HG03571 (cell line): ENCODE measurements around the gene LIG4.
"Not testable (repeated sequence)": the region's sequence is repeated elsewhere in the genome, so short reads cannot be mapped to it uniquely, and the experiment has no call there.

Experiments
- ATAC-seq: cut with Tn5 transposase; IDR thresholded peaks from one replicate; pipeline ENCODE4 v1.9.1; 2021; ENCODE audit not compliant: unreplicated experiment

Gene LIG4

DNA sequence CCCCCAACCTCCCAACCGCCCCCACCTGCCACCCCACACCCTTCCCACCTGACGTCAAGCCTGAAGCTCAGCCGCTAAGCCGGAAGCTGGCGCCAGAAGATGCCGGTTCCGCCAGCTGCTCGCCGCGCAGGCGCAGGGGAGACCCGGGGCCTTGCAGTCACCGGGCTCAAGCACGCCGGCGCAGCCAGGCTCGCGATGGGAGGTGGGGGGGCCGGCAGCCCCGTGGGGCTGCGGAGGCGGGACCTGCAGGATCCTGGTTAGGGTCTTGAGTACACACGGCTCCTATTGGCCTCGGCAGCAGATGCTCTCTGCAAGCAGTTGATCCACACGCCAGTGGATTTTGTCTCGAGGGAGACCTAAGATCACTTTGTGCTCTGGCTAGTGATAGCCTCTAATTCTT, at the start of gene LIG4:
TSS of gene LIG4 (minus strand) at position 101 of the 400 bp plus-strand sequence. CDS start 4,268 bp downstream, outside the sequence.
- peak; percentile 72 for ATAC-seq

DNA sequence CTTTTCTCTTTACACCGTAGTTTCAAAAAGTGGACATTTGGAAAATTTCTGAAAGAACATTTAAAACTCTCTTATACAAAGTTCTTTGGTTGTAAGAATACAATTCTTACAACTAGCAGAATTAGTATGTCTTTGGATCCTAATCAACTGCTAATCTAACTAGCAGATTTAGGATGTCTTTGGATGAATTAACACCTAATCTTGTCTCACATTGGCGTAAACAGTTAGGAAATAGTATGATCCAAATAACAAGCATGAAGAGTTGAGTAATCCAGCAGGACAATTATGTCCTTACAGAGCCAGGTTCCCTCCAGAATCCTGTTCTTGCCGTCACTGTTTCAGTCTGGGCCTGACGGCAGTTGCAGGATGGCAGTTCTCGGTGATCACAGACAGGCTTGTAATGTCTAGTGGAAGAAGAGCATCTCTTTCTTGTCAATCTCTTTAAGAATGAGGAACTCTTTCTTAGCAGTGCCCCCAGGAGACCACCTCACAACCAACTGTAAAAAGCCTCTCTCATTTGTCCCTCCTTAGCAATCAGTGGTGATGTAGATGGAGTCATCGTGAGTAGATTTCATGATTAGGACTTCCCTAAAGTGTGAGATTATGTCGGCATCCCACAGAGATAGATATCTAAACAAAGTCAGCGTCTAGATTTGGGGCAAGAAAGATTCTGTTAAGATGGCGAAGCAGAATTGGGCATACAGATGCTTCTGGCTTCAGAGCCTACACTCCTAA, 48.5 kb upstream of the LIG4 start:
- no peak for ATAC-seq

DNA sequence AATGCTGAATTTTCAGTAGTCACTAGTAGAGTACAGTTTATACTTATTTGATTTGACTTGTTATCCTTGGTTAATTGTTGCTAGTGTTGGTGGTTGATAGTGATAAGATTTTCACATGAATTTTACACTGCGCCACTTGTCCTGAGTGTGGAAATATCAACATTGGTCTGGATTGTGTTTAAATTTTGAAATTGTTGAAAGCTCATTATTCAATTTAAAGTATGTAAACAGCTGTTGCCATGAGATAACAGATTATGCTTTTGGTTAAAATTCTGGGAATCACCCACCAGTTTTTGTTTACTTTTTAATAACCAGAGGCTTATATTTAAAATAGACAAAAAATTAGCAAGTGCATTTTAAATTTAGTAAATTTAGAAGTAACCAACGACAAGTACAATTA, 41.9 kb upstream of the LIG4 start:
- no peak for ATAC-seq

DNA sequence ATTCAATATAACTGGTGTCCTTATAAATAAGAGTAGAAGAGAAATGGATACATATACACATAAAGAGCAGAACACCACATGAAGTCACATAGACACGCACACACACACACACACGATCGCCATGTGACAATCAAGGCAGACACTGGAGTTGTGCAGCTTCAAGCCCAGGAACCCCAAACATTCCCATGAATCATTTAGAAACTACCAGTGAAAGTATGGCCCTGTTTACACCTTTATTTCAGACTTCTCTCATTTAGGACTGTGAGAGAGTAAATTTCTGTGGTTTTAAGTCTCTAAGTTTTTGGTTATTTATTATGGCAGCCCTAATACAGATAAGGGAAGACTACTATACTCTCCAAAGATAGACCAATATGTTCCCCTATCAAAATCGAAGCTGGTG, 33.8 kb upstream of the LIG4 start:
- ATAC-seq = peak; percentile 59

DNA sequence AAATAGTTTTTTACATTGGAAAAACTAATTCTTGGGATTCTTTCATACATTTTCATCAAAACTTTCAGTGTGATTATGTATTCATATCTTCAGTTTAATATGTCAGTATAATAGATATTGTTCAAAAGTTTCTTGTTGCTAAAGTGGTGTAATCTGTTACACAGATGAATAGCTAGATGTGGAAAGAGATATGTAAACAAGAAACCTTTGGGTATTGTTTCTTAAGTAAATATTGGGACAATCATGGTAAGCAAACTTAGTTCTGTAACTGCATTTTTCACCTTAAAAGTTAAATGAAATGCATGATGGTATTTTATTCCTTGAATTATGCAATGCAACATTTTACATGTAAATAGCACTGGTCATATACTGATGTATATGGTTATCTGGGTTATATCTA, 15.0 kb upstream of the LIG4 start:
- no peak for ATAC-seq

DNA sequence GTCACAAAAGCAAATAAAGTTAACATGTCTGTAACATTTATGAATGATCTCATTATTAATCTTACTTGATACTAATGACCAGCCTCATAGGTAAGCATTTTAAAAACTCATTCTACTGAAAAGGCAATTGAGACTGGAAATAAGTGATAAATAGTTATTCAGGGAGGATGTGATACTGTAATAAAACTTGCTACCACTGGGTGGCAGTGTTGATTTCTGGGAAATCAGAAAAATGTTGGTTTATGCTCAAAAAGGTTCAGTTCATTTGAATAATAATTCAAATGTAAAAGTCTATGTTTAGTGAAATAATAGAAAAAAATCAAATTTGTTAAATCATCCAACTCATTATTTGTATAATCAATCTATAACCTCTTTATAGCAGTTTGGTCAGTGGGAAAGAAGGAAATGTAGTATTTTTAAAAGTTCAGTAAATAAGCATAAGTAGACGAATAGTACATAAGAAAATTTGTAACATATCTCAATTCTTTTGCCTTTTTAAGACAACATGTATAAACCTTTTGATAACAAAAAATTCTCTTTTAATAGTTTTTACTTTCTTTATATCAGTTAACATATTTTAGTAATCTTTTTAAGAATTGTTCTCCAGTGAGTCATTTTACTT, 12.4 kb upstream of the LIG4 start:
- ATAC-seq = no peak

DNA sequence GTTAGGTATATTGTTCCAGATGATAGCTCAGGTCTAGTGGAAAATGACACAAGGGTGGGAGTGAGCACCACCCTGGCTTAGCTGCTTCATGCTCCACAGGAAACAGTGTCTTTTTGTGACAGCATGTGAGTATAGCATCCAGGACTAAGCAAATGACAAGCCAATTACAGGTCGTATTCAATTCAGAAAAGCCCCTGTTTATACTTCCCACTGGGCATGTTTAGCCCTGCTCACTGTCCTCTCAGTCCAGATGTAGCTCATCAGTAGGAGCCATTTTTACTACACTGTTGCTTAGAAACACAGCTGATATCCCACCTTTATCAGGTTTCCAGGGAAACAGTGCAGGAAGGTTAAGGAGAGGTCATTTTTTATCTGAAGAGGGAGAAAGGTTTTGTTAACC, 10.8 kb upstream of the LIG4 start:
- ATAC-seq = peak; percentile 20

DNA sequence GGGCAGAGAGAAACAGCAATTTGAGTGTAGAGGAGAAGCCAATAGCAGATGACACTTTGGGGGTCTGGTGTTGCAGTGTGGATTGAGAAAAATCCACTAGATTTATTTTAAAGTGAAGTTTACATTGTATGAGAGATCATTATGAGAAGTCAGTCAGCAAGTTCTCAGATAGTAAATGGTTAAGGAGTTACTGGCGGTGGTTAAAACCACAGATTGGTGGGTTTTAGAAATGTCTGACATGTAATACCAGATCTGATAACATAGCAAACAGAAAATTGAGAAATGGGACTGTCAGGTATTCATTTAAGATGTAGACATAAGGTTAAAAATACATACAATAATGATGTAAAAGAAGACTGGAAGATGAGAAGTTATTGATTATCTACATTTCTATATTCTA, 10.1 kb upstream of the LIG4 start:
- ATAC-seq = peak; percentile 72

DNA sequence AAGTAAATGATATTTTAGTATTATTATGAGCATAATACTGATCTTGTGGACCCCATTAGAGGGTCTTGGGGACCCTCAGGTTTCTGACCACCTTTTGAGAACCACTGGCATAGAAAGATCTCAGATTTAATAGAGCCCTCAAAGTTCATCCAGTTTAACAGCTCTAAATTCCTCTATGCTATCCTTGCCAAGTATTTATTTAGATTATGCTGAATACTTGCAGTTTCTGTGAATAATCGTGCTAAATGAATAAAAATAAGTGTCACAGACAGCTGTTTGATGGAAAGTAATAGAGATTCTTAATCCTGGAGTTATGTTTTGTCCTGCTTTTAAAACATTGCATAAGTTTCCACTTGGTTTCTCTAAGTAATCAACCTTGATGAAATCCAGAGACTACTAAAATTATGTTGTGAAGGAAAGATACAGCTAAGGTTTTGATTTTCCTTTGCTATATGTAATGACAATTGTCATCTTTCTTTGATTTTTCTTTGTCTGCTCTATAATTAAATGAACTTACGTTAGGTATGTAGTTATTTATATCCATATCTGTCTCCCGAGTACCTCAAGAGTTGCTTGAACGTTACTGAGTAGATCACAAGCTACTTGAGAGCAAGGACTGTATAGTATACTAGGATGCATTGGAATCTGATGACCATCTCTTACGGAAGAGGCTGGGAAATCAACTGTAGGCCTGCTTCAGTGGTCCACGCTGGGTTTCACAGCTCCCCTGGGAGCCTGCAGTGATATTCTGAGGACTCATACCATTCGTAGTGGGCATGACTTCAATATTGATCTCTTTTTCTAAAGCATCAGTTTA, 8.6 kb upstream of the LIG4 start:
- ATAC-seq = no peak

DNA sequence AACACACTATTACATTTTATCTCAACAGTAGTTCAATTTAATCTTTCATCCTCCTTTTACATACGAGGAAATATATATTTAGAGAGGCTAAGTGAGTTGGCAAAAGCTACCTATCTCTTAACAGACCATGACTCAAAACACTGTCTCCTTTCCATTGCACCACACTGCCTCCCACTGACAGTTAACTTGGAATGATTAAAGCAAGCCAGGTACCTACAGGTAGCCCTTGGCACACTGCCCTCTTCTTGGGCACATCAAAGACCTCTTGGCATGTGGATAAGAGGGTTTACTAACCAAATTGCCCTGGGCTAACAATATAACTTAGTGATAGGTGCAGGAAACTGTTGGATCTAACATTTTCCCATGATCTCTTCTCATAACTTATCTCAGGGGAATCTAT, 4.7 kb upstream of the LIG4 start:
- ATAC-seq = no peak

DNA sequence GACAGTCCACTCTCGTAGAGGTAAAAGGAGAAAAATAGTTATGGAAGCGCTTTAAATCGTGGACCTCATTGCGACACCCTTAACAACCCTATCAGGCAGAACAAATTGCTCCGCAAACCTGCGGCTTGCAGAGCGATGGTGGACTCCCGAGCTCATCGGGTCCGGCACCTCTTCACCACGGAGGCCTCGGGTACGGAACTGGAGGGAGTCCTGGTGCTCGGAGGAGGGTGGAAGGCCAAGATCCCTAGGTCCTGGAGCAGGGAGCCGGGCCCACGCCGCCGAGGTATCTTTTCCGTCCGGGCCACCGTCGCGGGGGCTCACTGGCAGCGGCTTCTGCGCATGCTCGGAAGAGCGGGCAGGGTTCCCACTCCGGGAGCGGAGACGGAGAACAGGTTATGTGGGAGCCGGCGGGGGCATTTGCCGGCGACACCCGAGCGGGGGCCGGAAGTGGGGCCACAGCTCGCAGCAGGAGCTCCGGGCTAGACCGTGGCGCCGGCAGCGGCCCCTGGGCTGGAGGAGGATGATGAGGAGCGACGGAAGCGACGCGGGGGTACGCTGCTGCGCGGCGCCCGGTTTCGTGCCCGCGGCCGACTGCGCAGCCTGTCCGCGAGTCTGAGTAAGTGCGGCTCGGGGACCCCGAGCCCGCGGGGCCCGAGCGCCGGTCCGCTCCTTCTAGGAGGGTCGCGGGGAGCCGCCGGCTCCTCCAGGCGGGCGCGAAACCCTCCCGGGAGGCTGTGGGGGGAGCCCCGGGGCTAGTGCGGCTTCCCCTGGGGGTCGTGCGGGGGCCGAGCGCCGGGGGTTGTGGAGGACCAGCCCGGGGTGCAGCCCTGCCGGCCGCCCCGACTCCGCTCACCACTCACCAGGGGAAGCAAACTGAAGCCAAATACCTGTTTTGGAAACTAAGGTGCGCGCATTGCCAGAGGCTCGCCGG, 3.0 kb upstream of the LIG4 start, which contains the start of gene ABHD13:
TSS of gene ABHD13 (plus strand) at position 349 of the 931 bp plus-strand sequence. CDS start 10,827 bp downstream, outside the sequence.
- peak; percentile 78 for ATAC-seq

DNA sequence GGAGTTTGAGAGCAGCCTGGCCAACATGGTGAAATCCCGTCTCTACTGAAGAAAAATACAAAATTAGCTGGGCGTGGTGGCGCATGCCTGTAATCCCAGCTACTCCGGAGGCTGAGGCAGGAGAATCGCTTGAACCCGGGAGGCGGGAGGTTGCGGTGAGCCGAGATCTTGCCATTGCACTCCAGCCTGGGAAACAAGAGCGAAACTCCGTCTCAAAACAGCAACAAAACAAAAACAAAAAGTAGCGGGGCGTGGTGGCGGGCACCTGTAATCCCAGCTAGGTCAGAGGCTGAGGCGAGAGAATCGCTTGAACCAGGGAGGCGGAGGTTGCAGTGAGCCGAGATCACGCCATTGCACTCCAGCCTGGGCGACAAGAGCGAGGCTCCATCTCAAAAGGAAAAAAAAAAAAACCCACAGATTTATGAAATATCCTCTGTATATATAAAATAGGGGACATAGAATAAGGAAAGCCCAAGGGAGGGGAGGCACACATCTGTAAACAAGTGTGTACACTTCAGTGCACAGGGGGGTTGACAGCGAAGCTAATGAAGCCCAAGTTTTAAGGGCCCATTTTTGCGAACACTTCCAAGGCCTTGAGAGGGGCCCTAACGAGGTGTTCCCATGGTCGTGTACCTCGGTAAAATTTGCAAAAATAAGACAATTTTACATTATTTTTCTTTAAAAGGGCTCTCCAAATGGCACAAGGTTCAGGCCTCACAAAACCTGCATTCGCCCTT, 2.1 kb upstream of the LIG4 start:
- not testable (repeated sequence) for ATAC-seq

DNA sequence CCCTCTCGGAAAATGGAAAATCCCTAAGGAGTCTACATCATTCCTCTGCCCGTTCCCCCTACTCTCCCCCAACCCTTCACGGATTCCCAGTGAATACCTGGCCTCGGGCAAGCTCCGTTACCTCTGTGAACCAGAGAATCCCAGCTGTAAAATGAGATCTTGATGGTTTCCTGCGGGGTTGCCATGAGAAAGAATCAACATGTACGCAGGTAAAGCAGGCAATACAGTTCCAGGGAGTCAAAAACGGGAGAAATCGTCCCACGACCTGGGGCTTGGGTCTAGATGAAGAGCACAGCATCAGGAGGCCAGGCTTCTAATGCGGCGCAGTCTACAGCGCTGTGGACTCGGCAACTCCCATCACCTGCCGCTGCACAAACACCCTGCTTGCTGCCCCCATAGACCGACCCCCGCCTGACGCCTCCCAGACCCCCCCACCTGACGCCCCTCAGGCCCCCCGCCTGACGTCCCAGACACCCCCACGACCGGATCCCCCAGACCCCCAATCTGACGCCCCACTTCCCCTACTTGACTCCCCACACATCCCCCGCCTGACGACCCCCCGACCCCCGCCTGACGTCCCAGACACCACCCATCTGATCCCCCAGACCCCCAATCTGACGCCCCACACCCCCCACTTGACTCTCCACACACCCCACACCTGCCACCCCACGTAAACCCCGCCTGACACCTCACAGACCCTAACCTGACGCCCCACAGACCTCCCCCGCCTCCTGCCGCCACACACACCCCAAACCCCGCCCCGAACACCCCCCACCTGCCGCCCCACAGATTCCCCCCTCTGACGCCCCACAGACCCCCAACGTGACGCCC, 680 bp downstream of the LIG4 start:
- ATAC-seq = no peak

DNA sequence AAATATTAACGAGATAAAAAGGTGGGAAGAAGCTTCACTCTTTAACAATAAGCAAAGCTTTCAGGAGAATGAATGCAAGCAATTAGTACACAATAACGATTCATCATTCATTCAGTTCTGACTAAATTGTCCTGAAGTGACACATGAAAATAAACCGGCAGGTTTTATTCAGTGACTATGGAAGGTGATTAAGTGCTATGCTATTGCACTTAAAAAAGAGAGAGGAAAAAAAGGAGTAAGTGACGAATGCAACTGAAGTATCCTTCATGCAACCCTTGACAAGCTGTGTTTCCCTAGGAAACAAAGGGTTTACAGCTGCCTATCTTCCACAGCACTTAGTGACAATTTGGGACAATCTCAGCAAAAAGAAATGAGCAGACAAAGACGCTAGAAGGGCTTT, 1.4 kb downstream of the LIG4 start:
- ATAC-seq = no peak

DNA sequence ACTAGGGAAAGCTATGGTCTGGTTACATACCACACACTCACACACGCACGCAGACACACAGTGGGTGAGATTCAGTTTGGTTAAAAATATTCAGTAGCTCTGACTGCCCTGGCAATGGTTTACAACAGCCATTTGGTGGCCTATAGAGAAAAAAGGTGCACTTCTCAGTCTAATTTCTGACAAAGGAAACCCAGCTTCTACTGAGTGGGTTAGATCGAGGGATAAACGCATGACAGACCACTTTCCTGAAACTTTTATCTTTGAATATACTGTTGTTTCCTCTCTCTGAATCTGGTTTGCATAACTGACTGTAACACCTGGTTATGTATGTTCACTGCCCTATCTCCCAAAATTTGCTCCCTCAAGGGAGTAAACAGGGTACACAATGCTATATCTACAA, 2.5 kb downstream of the LIG4 start:
- ATAC-seq = peak; percentile 31

DNA sequence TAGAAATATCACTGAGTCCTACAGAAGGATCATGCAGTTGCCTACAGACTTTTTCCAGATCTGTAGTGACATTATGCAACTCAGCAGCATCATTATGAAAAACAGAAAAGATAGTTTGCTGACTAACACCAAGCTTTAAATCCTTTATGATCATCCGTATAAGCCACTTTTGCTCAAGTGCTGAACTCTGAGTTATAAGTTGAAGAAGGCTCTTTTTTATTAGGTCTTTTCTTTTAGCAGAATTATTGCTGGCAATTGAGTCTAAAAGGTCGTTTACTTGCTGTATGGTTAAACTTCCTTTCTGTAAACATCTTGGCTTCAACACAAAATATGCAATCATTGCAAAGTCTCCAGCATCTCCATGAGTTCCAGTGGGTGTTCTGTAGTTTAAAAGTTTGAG, 4.8 kb downstream of the LIG4 start:
- no peak for ATAC-seq

DNA sequence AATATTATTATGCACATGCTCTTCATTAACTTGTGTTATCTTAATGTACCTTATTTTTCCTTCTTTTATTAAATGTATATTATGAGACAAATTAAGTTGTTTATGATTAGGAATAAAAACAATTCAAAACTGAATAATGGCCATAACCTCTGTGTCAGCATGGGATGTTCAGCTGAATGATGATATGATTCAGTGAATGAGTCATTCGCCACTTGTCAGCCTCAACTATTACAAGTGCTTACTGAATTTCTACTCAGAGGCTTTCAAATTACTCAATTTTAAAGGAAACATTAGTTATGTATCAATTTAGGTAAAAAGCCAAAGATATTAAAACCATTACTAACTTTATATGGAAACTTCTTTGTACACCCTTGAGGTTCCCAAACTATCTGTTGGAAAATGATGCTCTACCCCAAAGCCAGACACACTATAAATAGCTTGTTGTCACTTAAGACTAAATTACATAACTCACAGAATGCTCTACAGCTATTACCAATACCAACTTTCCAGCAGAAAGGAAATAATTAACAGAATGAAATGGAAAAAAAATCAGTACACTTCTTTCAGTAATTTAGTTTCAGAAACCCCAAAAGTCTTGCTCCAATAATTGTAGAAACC, 14.4 kb downstream of the LIG4 start:
- no peak for ATAC-seq

DNA sequence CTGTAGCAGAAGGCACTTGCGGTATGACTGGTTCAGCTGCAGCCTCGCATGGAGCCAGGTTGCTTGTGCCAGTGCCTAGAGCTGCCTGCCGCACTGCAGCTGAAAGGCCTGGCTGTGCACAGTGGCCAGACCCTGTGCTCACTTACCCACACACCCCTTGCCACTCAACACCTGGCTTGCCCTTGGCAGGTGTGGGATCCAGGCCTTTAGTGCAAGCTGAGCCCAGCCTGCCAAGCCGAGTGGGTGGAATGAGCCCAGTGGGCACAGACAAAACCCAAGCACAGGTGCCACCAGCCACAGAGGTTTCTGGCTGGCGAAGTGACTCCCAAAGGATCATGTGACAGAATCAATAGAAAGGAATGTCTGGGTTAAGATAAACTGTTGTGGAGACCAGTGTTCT, 19.5 kb downstream of the LIG4 start:
- no peak for ATAC-seq

DNA sequence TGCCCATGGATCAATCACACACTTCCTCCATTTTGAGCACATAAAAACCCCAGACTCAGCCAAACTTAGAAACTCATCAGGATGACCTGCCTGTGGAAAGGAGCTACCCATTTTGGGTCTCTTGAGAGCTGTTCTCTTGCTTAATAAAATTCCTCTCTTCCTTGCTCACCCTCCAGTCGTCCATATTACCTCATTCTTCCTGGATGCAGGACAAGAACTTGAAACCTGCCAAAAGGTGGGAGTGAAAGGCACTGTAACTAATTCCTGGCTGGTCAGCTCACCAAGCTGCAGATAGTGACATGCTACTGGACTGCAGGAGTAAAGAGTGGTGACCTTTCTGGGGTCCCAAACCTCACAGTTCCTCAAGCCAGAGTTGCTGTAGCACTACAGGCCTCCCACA, 20.2 kb downstream of the LIG4 start:
- ATAC-seq = no peak
